B cell (primary cell): ENCODE data around the gene INTS14. TPM values are rescaled to one million over a fixed set of nuclear protein-coding genes. Genes with fewer than 3 reads are reported as not detected.

Experiments used
- ATAC-seq: fragments of 200-7000 bp; cut with Tn5 transposase; one replicate; pipeline ENCODE4 v1.10.0; 2021; ENCODE audit warnings: low read depth, mild to moderate bottlenecking, moderate number of reproducible peaks, moderate library complexity
- CTCF ChIA-PET: fragments of 350-600 bp; sonication (Branson Sonifier 250); formaldehyde crosslinking; loops from one replicate; lab custom pipeline; 2021; ENCODE audit warnings: antibody characterized with exemption, inconsistent platforms; lab: Charles Lee
- POLR2A ChIA-PET: fragments of 350-600 bp; sonication (Branson Sonifier 250); formaldehyde crosslinking; loops from one replicate; lab custom pipeline; 2021; ENCODE audit warnings: antibody characterized with exemption; lab: Charles Lee
- DNase-seq: peaks from one replicate; pipeline ENCODE4 v3.0.0; 2013
- H2AFZ ChIP-seq: 2 replicates; pipeline ENCODE4 v1.6.1; 2012; ENCODE audit warnings: mild to moderate bottlenecking, low read depth, low read length; ENCODE audit not compliant: insufficient read depth, poor library complexity, severe bottlenecking
- H3K27ac ChIP-seq, 2 donors: 1 replicate in 1 of 2; 2 replicates in 1 of 2; pipeline ENCODE4 v1.5.1; 2012 to 2013; ENCODE audit warnings: low read length in 2 of 2, mild to moderate bottlenecking in 2 of 2, moderate library complexity in 1 of 2
- H3K27me3 ChIP-seq, 4 experiments: fragments of 200-600 bp in 1 of 4; sonication (generic) in 1 of 4; replicated peaks in 1 of 4; 1 replicate in 2 of 4; 2 replicates in 2 of 4; pipeline versions ENCODE4 v1.6.1 to v1.7.0; 2013 to 2016; ENCODE audit warnings: low read length in 3 of 4, mild to moderate bottlenecking in 2 of 4, mixed read lengths in 1 of 4, moderate library complexity in 1 of 4; ENCODE audit not compliant: insufficient read depth in 4 of 4, control insufficient read depth in 3 of 4; ENCODE audit errors: control extremely low read depth in 1 of 4
- H3K36me3 ChIP-seq, 2 experiments: replicated peaks in 1 of 2; 1 replicate in 1 of 2; 2 replicates in 1 of 2; pipeline versions ENCODE4 v1.6.1 to v1.7.1; 2013; ENCODE audit warnings: low read length in 1 of 2; ENCODE audit not compliant: insufficient read depth in 2 of 2, control insufficient read depth in 1 of 2; ENCODE audit errors: control extremely low read depth in 1 of 2, extremely low read depth in 1 of 2
- H3K4me1 ChIP-seq, 2 donors: fragments of 200-600 bp in 1 of 2; sonication (generic) in 1 of 2; 1 replicate in 1 of 2; 2 replicates in 1 of 2; pipeline versions ENCODE4 v1.5.1 to v1.6.1; 2013 to 2017; ENCODE audit warnings: low read length in 2 of 2; ENCODE audit not compliant: control insufficient read depth in 2 of 2, insufficient read depth in 2 of 2
- H3K4me2 ChIP-seq: replicated peaks from 2 replicates; pipeline ENCODE3; 2012; ENCODE audit warnings: mild to moderate bottlenecking, low read depth, low read length; ENCODE audit not compliant: poor library complexity, severe bottlenecking
- H3K4me3 ChIP-seq, 5 experiments: fragments of 200-600 bp in 1 of 5; sonication (generic) in 1 of 5; 1 replicate in 3 of 5; 2 replicates in 2 of 5; pipeline versions ENCODE4 v1.5.1 to v1.7.0; 2011 to 2016; ENCODE audit warnings: low read length in 4 of 5, mild to moderate bottlenecking in 4 of 5, low read depth in 2 of 5, control low read depth in 1 of 5, moderate library complexity in 1 of 5; ENCODE audit not compliant: insufficient read depth in 1 of 5; ENCODE audit errors: control extremely low read depth in 1 of 5, extremely low read depth in 1 of 5
- H3K79me2 ChIP-seq: fragments of 200-600 bp; sonication (generic); one replicate; pipeline ENCODE4 v1.6.0; 2016; ENCODE audit warnings: low read length; ENCODE audit not compliant: control insufficient read depth, insufficient read depth
- H3K9ac ChIP-seq: fragments of 200-600 bp; sonication (generic); 2 replicates; pipeline ENCODE4 v1.6.1; 2017; ENCODE audit warnings: mild to moderate bottlenecking, low read length, moderate library complexity
- H3K9me3 ChIP-seq, 3 donors: one replicate each; pipeline versions ENCODE4 v1.6.1 to v1.7.1; 2013; ENCODE audit warnings: low read length in 2 of 3; ENCODE audit not compliant: control insufficient read depth in 2 of 3, insufficient read depth in 1 of 3; ENCODE audit errors: control extremely low read depth in 1 of 3
- H4K20me1 ChIP-seq: 2 replicates; pipeline ENCODE4 v1.6.0; 2012; ENCODE audit warnings: mild to moderate bottlenecking, low read length; ENCODE audit not compliant: insufficient read depth, control insufficient read depth, poor library complexity, severe bottlenecking
- H3K27ac Mint-ChIP-seq: one replicate; pipeline ENCODE4 v1.8.0; 2021; ENCODE audit warnings: mixed read lengths
- H3K27me3 Mint-ChIP-seq: one replicate; pipeline ENCODE4 v1.8.0; 2021; ENCODE audit warnings: mixed read lengths
- H3K4me1 Mint-ChIP-seq: one replicate; pipeline ENCODE4 v1.8.0; 2021; ENCODE audit warnings: mixed read lengths
- H3K4me3 Mint-ChIP-seq: one replicate; pipeline ENCODE4 v1.8.0; 2021; ENCODE audit warnings: mixed read lengths
- H3K9me3 Mint-ChIP-seq: one replicate; pipeline ENCODE4 v1.8.0; 2022; ENCODE audit warnings: mixed read lengths; ENCODE audit not compliant: insufficient read depth
- EZH2 ChIP-seq: IDR thresholded peaks from 2 replicates; pipeline ENCODE4 v1.6.1; 2012; ENCODE audit warnings: borderline replicate concordance, low read depth, mild to moderate bottlenecking, moderate library complexity, low read length; ENCODE audit not compliant: insufficient read depth, poor library complexity, severe bottlenecking
- WGBS: methylation state at CpG from one replicate; pipeline ENCODE4 v1.1.5; 2013; ENCODE audit warnings: missing lambda C conversion rate; ENCODE audit not compliant: insufficient coverage; 5-methylcytosine and 5-hydroxymethylcytosine counted together
- intact Hi-C: fragments of 100-400 bp; cut with micrococcal nuclease; formaldehyde crosslinking; loops from one replicate; pipeline ENCODE4 v1.10.0; 2022
- polyA plus RNA-seq: library from polyadenylated mRNA; depleted of rRNA; stranded (reverse); fragments of >200 nt; gene quantifications from 2 replicates; pipeline ENCODE4 v1.2.3, GENCODE V29; 2012
- total RNA-seq, 2 donors: library from RNA; stranded (reverse); fragments of 120-200 nt in 1 of 2; gene quantifications; 1 replicate in 1 of 2; 2 replicates in 1 of 2; pipeline versions ENCODE4 v1.2.3 to v1.2.4, GENCODE V29; 2013 to 2022
- TF ChIP-seq, protein P1 (sequence below): fragments of 200-600 bp; IDR thresholded peaks from one replicate; pipeline ENCODE4 v1.8.0; 2022; ENCODE audit warnings: antibody characterized with exemption, mild to moderate bottlenecking

The INTS14 gene
- total and polyA plus RNA-seq, 2 donors (not counting 1 experiment from before 2014, with no cell fraction given), result 19.3 to 39.0 TPM

DNA sequence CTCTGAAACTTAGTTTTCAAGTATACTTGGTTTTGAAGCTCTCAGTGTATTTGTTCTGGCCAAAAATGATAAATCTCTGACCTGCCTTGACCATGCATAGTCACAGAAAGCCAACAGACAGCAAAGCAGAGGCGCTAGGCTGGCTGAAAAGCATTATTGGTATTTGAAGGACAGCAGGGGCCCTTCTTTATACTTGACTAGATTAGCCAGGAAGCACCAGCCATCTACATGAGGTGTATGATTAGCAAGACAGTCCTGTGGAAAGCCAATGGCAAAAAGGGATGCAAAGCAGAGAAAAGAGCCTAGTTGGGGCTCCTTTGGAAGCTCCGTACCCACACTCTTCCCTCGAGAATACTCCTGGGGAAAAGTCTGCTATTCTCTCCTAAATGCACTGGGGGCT is 18.6 kb upstream of the INTS14 start:
- 100% methylated on average over 2 of the region's 3 CpGs for WGBS
- POLR2A ChIA-PET, result no interaction called here
- no peaks in the 10 kb centered on the region for H3K27me3 Mint-ChIP-seq

GRCh38 chr15:65626856-65627255 is 15.9 kb upstream of the INTS14 start:
- Histone ChIP-seq H3K4me2 (no peak overlapping the region), H3K79me2 (no peaks in the 10 kb centered on the region), H3K9me3 (peaks cover 0 to 2% (median 0%) of the 10 kb centered on the region in 3 donors), H3K4me3 (no peak overlapping the region), H3K9ac (no peak overlapping the region), H3K27me3 (no peaks in the 10 kb centered on the region), H2AFZ (no peak overlapping the region), H3K27ac (no peak overlapping the region), H3K4me1 (peaks cover 8 to 10% of the 10 kb centered on the region in 2 donors), H4K20me1 (no peaks in the 10 kb centered on the region), H3K36me3 (peaks cover 0 to 3% of the 10 kb centered on the region in 2 experiments)
- Mint-ChIP-seq H3K4me1 (peaks cover 13% of the 10 kb centered on the region), H3K4me3 (no peak overlapping the region), H3K9me3 (no peaks in the 10 kb centered on the region), H3K27ac (no peak overlapping the region), H3K27me3 (no peaks in the 10 kb centered on the region)
- TF ChIP-seq, protein P1, sequence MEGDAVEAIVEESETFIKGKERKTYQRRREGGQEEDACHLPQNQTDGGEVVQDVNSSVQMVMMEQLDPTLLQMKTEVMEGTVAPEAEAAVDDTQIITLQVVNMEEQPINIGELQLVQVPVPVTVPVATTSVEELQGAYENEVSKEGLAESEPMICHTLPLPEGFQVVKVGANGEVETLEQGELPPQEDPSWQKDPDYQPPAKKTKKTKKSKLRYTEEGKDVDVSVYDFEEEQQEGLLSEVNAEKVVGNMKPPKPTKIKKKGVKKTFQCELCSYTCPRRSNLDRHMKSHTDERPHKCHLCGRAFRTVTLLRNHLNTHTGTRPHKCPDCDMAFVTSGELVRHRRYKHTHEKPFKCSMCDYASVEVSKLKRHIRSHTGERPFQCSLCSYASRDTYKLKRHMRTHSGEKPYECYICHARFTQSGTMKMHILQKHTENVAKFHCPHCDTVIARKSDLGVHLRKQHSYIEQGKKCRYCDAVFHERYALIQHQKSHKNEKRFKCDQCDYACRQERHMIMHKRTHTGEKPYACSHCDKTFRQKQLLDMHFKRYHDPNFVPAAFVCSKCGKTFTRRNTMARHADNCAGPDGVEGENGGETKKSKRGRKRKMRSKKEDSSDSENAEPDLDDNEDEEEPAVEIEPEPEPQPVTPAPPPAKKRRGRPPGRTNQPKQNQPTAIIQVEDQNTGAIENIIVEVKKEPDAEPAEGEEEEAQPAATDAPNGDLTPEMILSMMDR, result no peak
- no peak for TF ChIP-seq EZH2
- ChIA-PET POLR2A (no interaction called here), CTCF (no interaction called here)
- intact Hi-C loops, result no loop called here
- DNase-seq (no peak), ATAC-seq (no peak)
- WGBS, result 100% methylated on average over 1 of the region's 4 CpGs

More for the DNA sequence above, 18.6 kb upstream of the INTS14 start:
- DNase-seq (no peak), ATAC-seq (no peak)
- H3K4me3 ChIP-seq, result no peak overlapping the region
- no peak overlapping the region for H3K27ac Mint-ChIP-seq
- no peaks in the 10 kb centered on the region for H4K20me1 ChIP-seq
- H3K27me3 ChIP-seq, result no peaks in the 10 kb centered on the region
- peaks cover 0 to 3% of the 10 kb centered on the region in 2 experiments for H3K36me3 ChIP-seq
- no peak overlapping the region for H3K27ac ChIP-seq
- H2AFZ ChIP-seq, result no peak overlapping the region
- peaks cover 13% of the 10 kb centered on the region for H3K4me1 Mint-ChIP-seq
- H3K4me2 ChIP-seq, result no peak overlapping the region
- intact Hi-C loops, result no loop called here
- peaks cover 0 to 2% (median 0%) of the 10 kb centered on the region in 3 donors for H3K9me3 ChIP-seq
- CTCF ChIA-PET, result interaction anchor here (1.1 to 2.9 kb wide), 5 partner anchors 9 to 228 kb away, joined by 3 to 14 read pairs (median 4); no protein-coding TSS in a partner anchor
- no peak overlapping the region for H3K4me3 Mint-ChIP-seq
- TF ChIP-seq, protein P1, result no peak
- no peak for TF ChIP-seq EZH2
- no peak overlapping the region for H3K9ac ChIP-seq
- no peaks in the 10 kb centered on the region for H3K9me3 Mint-ChIP-seq
- peaks cover 8 to 10% of the 10 kb centered on the region in 2 donors for H3K4me1 ChIP-seq
- no peaks in the 10 kb centered on the region for H3K79me2 ChIP-seq
